GM19372 (cell line): ENCODE results near the gene PKM.

Experiments used
- ATAC-seq: cut with Tn5 transposase; IDR thresholded peaks from one replicate; pipeline ENCODE4 v1.9.1; 2021; ENCODE audit warnings: mild to moderate bottlenecking, low read depth, moderate library complexity; ENCODE audit not compliant: unreplicated experiment

Gene PKM

DNA sequence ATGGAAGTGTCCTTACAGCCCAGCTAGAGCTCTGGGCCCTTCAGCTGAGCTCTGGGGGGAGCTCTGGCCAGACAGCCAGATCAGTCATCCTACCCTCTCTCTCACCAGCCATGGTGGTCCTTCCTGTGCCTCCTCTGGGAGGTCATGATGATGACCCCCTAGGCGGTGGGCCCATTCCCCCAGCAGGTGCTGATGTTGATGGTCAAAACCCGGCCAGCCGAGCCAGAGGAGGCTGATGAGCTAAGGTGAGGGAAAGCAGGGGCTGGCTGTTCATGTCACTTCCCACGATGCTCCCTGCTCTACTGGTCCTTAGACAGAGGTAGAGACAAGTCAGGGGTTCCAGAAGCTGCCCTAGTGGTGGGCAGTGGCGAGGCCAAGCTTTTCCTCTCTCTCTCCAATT, 68.4 kb downstream of the PKM start:
- no peak for ATAC-seq

GRCh38 chr15:72161361-72162132, 69.4 kb downstream of the PKM start:
- no peak for ATAC-seq

GRCh38 chr15:72160696-72161245, 70.2 kb downstream of the PKM start:
- ATAC-seq: no peak

DNA sequence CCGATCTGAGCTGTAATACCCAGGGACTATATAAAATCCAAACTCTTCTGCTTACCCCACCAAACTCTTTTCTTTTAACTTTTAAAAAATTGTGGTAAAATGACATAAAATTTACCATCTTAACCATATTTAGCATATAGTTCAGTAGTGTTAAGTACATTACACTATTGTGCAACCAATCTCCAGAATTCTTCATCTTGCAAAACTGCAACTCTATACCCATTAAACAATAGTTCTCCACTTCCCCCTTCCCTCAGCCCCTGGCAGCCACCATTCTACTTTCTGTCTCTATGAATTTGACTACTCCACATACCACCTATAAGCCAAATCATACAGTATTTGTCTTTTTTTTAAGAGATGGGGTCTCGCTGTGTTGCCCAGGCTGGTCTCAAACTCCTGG, 74.1 kb downstream of the PKM start:
- no peak for ATAC-seq

DNA sequence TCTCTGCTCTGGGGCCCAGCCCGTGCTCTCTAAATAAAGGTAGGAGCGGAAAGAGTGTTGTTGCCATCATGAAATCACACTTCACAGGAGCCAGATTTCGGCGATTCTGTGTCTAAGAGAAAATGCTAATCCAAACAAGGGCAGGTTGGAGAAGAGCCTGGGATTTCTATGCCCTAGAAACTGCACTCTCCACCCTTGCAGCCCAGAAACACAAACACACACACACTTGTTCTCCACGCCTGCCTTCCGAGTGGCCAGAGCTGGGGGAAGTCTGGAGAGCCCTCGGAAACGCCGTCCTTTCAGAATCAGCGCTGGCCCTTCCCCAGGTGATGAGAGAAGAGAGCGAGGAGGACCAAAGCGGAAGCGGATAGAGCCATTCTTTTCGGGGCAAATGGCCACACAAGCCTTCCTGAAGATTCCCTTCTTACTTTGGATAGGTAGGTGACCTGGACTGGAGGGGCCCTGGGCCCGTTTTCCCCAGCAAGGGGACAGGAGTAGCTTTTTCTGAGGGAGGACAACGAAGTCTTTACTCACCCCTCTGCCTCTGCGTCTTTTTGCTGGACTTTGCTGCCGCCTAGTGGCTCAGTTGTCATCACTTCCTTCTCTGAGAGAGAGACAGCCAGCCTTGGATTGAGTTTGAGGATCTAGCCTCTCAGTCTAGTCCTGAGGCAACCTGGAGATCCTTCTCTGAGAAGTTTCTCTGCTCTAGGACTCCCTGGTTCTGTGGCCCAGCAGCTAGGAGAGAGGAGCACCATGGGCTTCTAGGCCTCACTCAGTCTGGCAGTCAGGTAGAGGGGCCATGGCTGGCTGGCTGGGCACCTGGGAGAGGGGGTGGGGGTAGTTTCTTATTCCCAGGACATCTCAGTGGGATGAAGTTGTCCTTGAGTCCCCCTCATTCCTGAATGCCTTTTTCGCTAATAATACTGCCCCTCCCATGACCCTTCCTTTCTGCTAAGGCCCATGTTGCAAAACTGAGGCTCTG, 75.1 kb downstream of the PKM start:
- ATAC-seq: no peak

DNA sequence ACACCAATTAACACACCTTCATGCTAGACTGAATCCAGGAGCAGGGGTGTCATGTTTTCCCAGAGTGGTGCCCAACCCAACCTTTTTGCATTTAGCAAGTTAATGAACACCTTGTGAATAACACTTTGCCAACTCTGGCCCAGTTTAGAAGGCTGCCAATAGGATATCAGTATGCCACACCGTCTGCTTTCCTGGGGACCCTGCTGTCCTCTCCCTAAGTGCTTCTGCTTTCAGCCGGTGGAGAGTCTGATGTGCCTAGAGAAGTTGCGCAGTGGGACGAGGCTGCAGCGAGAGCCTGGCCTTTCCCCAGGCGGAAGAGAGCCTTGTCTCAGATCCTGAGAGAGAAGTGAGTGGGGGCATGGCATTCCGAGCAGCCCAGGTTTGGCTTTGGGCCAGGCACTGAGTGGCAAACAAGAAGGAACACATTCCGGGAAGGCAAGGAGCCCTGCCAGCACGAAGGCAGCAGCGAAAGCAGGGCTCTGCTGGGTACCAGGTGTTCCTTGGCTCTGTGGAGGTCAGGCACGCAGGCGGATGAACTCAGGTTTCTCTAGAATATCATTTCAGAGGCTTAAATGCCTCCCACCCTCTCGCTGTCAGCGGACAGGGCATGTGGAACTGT, 75.9 kb downstream of the PKM start:
- no peak for ATAC-seq

GRCh38 chr15:72154316-72154715, 76.7 kb downstream of the PKM start:
- ATAC-seq: no peak

GRCh38 chr15:72153269-72154000, 77.6 kb downstream of the PKM start:
- ATAC-seq: no peak
